Colonic mucosa (tissue), 4 donors: ENCODE data around the gene DBX1. TPM values are rescaled to one million over a fixed set of nuclear protein-coding genes. Genes with fewer than 3 reads are reported as not detected.

Experiments used
- DNase-seq: peaks from one replicate; pipeline ENCODE4 v3.0.0-alpha.2; 2020
- H3K27ac ChIP-seq: fragments of 200-600 bp; one replicate; pipeline ENCODE4 v1.8.0; 2021
- H3K27me3 ChIP-seq: fragments of 200-600 bp; one replicate; pipeline ENCODE4 v1.8.0; 2021
- H3K36me3 ChIP-seq: fragments of 200-600 bp; one replicate; pipeline ENCODE4 v1.8.0; 2021
- H3K4me1 ChIP-seq: fragments of 200-600 bp; one replicate; pipeline ENCODE4 v1.8.0; 2021; ENCODE audit warnings: mild to moderate bottlenecking
- H3K4me3 ChIP-seq: fragments of 200-600 bp; one replicate; pipeline ENCODE4 v1.8.0; 2021
- H3K9ac ChIP-seq, 2 donors: one replicate each; pipeline ENCODE4 v1.7.0; 2013; ENCODE audit warnings: control low read depth in 2 of 2, low read depth in 2 of 2, low read length in 2 of 2
- H3K9me3 ChIP-seq: fragments of 200-600 bp; one replicate; pipeline ENCODE4 v1.8.0; 2021
- CTCF ChIP-seq: fragments of 200-600 bp; IDR thresholded peaks from one replicate; pipeline ENCODE4 v1.8.0; 2022; ENCODE audit warnings: antibody characterized with exemption, mild to moderate bottlenecking
- intact Hi-C: fragments of 100-400 bp; cut with DNase I; formaldehyde crosslinking; loops from one replicate; pipeline ENCODE4 v1.14.1; 2022
- total RNA-seq, 2 donors: library from RNA; stranded (reverse); fragmentation: NEBNext Ultra II Directional in 1 of 2; extraction: Animal tissue kit (Norgen Biotek cat#: 25700) in 1 of 2; gene quantifications; one replicate each; pipeline ENCODE4 v1.2.1, GENCODE V29; 2021
- donor health status: healthy.
- donor health status: DM: no; HTN: no; CAD: no.
- donor health status: DM: no; HTN: no; CAD: no.

DBX1 gene
- total RNA-seq, 2 donors from 2014 or later: not detected

GRCh38 chr11:20192641-20193040 lies 32.4 kb upstream of the DBX1 start:
- no peak overlapping the region for H3K9ac ChIP-seq
- H3K4me1 ChIP-seq: no peaks in the 10 kb centered on the region
- H3K4me3 ChIP-seq: no peak overlapping the region
- intact Hi-C loops: no loop called here
- no peaks in the 10 kb centered on the region for H3K27me3 ChIP-seq
- TF ChIP-seq CTCF: no peak
- no peaks in the 10 kb centered on the region for H3K36me3 ChIP-seq
- H3K9me3 ChIP-seq: no peaks in the 10 kb centered on the region
- no peak overlapping the region for H3K27ac ChIP-seq
- DNase-seq: no peak

GRCh38 chr11:20192151-20192550 lies 31.9 kb upstream of the DBX1 start:
- TF ChIP-seq CTCF: no peak
- no peaks in the 10 kb centered on the region for H3K4me1 ChIP-seq
- intact Hi-C loops: no loop called here
- no peaks in the 10 kb centered on the region for H3K9me3 ChIP-seq
- H3K36me3 ChIP-seq: no peaks in the 10 kb centered on the region
- H3K27ac ChIP-seq: no peak overlapping the region
- DNase-seq: no peak
- no peak overlapping the region for H3K9ac ChIP-seq
- no peaks in the 10 kb centered on the region for H3K27me3 ChIP-seq
- no peak overlapping the region for H3K4me3 ChIP-seq

- no peaks in the 10 kb centered on the region for H3K9me3 ChIP-seq
- no peak for TF ChIP-seq CTCF
These were observed 18.7 kb upstream of the DBX1 start for GRCh38 chr11:20178976-20179375.

GRCh38 chr11:20177136-20177535 lies 16.9 kb upstream of the DBX1 start:
- intact Hi-C loops: no loop called here
- Histone ChIP-seq H3K27me3 (no peaks in the 10 kb centered on the region), H3K4me1 (no peaks in the 10 kb centered on the region), H3K9ac (no peak overlapping the region), H3K36me3 (no peaks in the 10 kb centered on the region), H3K9me3 (no peaks in the 10 kb centered on the region), H3K4me3 (no peak overlapping the region), H3K27ac (no peak overlapping the region)
- DNase-seq: no peak
- no peak for TF ChIP-seq CTCF

More at GRCh38 chr11:20178976-20179375, 18.7 kb upstream of the DBX1 start:
- Histone ChIP-seq H3K36me3 (no peaks in the 10 kb centered on the region), H3K27ac (no peak overlapping the region), H3K27me3 (no peaks in the 10 kb centered on the region), H3K4me3 (no peak overlapping the region), H3K9ac (no peak overlapping the region), H3K4me1 (no peaks in the 10 kb centered on the region)
- DNase-seq: no peak
- intact Hi-C loops: no loop called here

- Histone ChIP-seq H3K36me3 (no peaks in the 10 kb centered on the region), H3K4me1 (no peaks in the 10 kb centered on the region), H3K27ac (no peak overlapping the region), H3K4me3 (no peak overlapping the region), H3K9ac (no peak overlapping the region), H3K9me3 (no peaks in the 10 kb centered on the region), H3K27me3 (no peaks in the 10 kb centered on the region)
- intact Hi-C loops: no loop called here
- TF ChIP-seq CTCF: no peak
- DNase-seq: no peak
These were observed 12.6 kb upstream of the DBX1 start for GRCh38 chr11:20172721-20173447.
